HG03139 (cell line): ENCODE data around the gene DLD.
"Not testable (repeated sequence)": the region's sequence is repeated elsewhere in the genome, so short reads cannot be mapped to it uniquely, and the experiment has no call there.

Experiments used
- ATAC-seq: cut with Tn5 transposase; IDR thresholded peaks from one replicate; pipeline ENCODE4 v1.9.1; 2021; ENCODE audit not compliant: unreplicated experiment

Gene DLD

GRCh38 chr7:107943018-107943417 is 52.0 kb downstream of the DLD start:
- ATAC-seq, result no peak

- no peak for ATAC-seq
These were observed 53.6 kb downstream of the DLD start for GRCh38 chr7:107944411-107945169.

- ATAC-seq, result no peak
These were observed 54.3 kb downstream of the DLD start for GRCh38 chr7:107945332-107945731.

- no peak for ATAC-seq
These were observed 55.5 kb downstream of the DLD start for GRCh38 chr7:107946451-107946850.

GRCh38 chr7:107946881-107947280 is 55.9 kb downstream of the DLD start:
- ATAC-seq, result no peak

- ATAC-seq, result no peak
These were observed 57.9 kb downstream of the DLD start for GRCh38 chr7:107948645-107949442.

GRCh38 chr7:107949443-107949935 is 58.5 kb downstream of the DLD start:
- no peak for ATAC-seq

GRCh38 chr7:107951172-107951787 is 60.3 kb downstream of the DLD start:
- ATAC-seq, result no peak

- ATAC-seq, result no peak
These were observed 60.9 kb downstream of the DLD start for GRCh38 chr7:107951896-107952295.

- no peak for ATAC-seq
These were observed 62.4 kb downstream of the DLD start for GRCh38 chr7:107953265-107953923.

- ATAC-seq, result no peak
These were observed 62.9 kb downstream of the DLD start for GRCh38 chr7:107953924-107954303.

GRCh38 chr7:107955394-107955793 is 64.4 kb downstream of the DLD start:
- ATAC-seq, result no peak

- ATAC-seq, result not testable (repeated sequence)
These were observed 66.0 kb downstream of the DLD start for GRCh38 chr7:107956950-107957349.

GRCh38 chr7:107957436-107957835 is 66.5 kb downstream of the DLD start:
- ATAC-seq, result no peak

GRCh38 chr7:107958764-107959526 is 68.0 kb downstream of the DLD start:
- no peak for ATAC-seq

- ATAC-seq, result no peak
These were observed 68.5 kb downstream of the DLD start for GRCh38 chr7:107959527-107959898.

- no peak for ATAC-seq
These were observed 69.3 kb downstream of the DLD start for GRCh38 chr7:107960272-107960671.

GRCh38 chr7:107961405-107961804 is 70.4 kb downstream of the DLD start:
- ATAC-seq, result no peak

GRCh38 chr7:107962817-107963216 is 71.8 kb downstream of the DLD start:
- no peak for ATAC-seq

GRCh38 chr7:107964510-107964909 is 73.5 kb downstream of the DLD start:
- no peak for ATAC-seq

- no peak for ATAC-seq
These were observed 75.7 kb downstream of the DLD start for GRCh38 chr7:107966711-107967110.
